ENCODE measurements around the gene KSR2. TPM values are rescaled to one million over a fixed set of nuclear protein-coding genes. Genes with fewer than 3 reads are reported as not detected.

Gene KSR2
- total RNA-seq, 2 donors from 2014 or later, result 0.07 TPM; not detected in 1

DNA sequence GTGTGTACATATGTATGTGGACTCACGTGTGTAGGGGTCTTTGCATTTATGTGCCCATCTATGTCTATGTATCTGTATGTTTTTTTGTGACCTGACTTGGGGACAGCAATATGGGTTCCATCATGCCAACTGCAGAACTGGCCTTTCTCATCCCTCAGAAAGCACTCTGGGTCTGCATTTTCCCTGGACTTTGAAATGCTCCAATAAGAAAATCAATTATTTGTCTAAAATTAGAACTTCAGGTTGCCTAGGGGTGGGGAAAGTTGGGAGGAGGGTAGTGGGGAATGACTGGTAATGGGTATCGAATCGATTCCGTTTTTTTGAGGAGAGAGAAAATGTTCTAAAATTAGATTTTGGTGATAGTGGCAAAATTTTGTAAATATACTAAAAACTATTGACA lies 466.6 kb downstream of the KSR2 start:
- H3K4me3 ChIP-seq, result no peak overlapping the region
- H3K27me3 ChIP-seq (replicated peaks; ENCODE audit: insufficient read depth), result no peaks in the 10 kb centered on the region
- TF ChIP-seq, protein P1, sequence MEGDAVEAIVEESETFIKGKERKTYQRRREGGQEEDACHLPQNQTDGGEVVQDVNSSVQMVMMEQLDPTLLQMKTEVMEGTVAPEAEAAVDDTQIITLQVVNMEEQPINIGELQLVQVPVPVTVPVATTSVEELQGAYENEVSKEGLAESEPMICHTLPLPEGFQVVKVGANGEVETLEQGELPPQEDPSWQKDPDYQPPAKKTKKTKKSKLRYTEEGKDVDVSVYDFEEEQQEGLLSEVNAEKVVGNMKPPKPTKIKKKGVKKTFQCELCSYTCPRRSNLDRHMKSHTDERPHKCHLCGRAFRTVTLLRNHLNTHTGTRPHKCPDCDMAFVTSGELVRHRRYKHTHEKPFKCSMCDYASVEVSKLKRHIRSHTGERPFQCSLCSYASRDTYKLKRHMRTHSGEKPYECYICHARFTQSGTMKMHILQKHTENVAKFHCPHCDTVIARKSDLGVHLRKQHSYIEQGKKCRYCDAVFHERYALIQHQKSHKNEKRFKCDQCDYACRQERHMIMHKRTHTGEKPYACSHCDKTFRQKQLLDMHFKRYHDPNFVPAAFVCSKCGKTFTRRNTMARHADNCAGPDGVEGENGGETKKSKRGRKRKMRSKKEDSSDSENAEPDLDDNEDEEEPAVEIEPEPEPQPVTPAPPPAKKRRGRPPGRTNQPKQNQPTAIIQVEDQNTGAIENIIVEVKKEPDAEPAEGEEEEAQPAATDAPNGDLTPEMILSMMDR (IDR thresholded peaks at IDR 0.05), result no peak
- H3K4me1 ChIP-seq (ENCODE audit: control insufficient read depth in 1 of 2, low read depth in 2 of 2), result peaks cover 0 to 19% of the 10 kb centered on the region in 2 donors
- H3K9me3 ChIP-seq, result no peaks in the 10 kb centered on the region
- H3K36me3 ChIP-seq, result no peaks in the 10 kb centered on the region
- ATAC-seq (ENCODE audit: insufficient number of reproducible peaks, low FRiP score, low read depth) (no peak), DNase-seq (ENCODE audit: low spot score) (no peak)
- no peak overlapping the region for H3K27ac ChIP-seq

DNA sequence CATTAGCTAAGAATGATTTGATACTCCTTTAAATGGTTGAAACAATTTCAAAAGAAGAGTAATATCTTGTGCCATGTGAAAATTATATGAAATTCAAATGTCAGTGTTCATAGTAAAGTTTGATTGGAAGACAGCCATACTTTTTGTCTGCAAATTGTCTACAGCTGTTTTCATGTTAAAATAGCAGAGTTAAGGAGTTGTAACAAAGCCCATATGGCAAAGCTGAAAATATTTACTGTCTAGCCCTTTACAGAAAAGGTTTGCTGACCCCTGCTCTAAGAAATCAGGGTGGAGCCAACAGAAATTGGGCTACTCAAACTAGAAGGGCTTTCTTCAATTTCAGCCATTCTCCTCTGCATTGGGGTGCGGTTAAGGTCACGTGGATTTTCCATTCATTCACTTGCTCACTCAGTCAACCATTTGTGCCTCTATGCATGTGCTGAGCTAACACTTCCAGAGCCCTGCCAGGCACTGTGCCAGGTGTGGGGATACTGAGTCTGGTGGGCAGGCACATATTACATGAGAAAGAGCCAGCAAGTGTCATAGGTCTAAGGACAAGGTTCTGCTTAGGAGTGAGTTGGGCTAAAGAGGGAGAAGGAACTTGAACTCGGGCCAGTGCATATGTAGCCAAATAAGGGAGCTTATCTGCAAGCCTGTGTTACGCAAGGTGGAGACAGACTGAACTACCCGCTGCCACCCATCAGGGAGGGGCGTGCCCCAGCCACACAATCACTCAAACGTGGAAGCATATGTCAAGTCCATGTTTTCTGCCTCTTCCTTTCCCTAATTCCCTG lies 467.5 kb downstream of the KSR2 start:
- no peak for ATAC-seq (ENCODE audit: insufficient number of reproducible peaks, low FRiP score, low read depth)
- Histone ChIP-seq H3K9me3 (no peaks in the 10 kb centered on the region), H3K4me1 (ENCODE audit: control insufficient read depth in 1 of 2, low read depth in 2 of 2) (peaks cover 0 to 19% of the 10 kb centered on the region in 2 donors), H3K36me3 (no peaks in the 10 kb centered on the region), H3K27ac (no peak overlapping the region), H3K4me3 (no peak overlapping the region), H3K27me3 (replicated peaks; ENCODE audit: insufficient read depth) (no peaks in the 10 kb centered on the region)
- TF ChIP-seq, protein P1 (IDR thresholded peaks at IDR 0.05), result no peak
- DNase-seq (ENCODE audit: low spot score), result no peak

DNA sequence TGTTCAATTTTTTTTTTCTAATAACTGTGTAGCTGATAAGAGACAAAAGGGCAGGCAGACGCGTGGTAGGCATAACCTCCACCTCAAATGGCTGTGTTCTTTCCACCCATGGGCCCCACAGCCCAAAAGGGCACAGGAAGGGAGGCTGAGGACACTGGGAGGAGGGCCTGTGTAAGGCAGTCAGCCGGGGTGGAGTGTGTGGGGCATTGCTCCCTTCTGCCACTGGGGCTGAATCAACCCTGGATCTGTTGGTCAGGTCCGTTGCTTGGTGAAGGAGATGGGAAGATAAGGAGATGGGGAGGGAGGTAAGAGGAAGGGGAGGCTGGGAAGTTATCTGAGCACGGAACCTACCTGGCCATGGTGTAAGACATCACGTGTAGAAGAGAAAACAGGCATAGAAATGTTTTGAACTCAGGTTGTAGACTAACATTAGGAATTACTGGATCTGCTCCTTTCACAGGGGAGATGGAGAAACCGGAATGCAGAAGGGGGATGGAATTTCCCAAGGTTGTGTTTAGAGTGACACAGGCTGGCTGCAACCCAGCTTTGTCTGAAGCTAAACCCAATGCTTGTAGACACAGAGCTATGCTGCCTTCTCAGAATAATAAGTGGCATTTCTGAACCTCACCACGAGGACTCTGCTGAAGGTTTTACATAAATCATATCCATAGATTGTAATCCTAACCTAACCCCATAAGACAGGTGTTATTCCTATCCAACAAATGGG lies 468.9 kb downstream of the KSR2 start:
- TF ChIP-seq, protein P1 (IDR thresholded peaks at IDR 0.05), result no peak
- H3K4me1 ChIP-seq (ENCODE audit: control insufficient read depth in 1 of 2, low read depth in 2 of 2), result peaks cover 0 to 19% of the 10 kb centered on the region in 2 donors
- H3K4me3 ChIP-seq, result no peak overlapping the region
- no peak for DNase-seq (ENCODE audit: low spot score)
- no peak for ATAC-seq (ENCODE audit: insufficient number of reproducible peaks, low FRiP score, low read depth)
- no peaks in the 10 kb centered on the region for H3K9me3 ChIP-seq
- no peaks in the 10 kb centered on the region for H3K27me3 ChIP-seq (replicated peaks; ENCODE audit: insufficient read depth)
- H3K36me3 ChIP-seq, result no peaks in the 10 kb centered on the region
- no peak overlapping the region for H3K27ac ChIP-seq

DNA sequence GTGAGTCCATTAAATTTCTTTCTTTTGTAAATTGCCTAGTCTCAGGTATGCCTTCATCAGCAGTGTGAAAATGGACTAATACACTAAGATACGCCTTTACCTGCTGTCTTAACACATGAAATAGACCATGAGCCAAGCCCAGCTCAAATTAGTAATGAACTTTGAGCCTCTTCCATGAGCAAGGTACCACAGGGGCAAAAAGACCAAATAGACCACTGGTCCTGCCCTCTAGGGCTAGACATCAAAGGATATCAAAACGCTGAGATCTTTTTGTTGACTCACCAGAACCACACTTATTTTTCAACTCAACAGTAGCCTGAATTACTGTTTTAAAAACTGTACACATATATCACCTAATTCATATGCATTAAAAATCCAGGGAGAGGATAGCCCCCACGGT lies 469.9 kb downstream of the KSR2 start:
- H3K27ac ChIP-seq, result no peak overlapping the region
- TF ChIP-seq, protein P1 (IDR thresholded peaks at IDR 0.05), result no peak
- no peaks in the 10 kb centered on the region for H3K36me3 ChIP-seq
- ATAC-seq (ENCODE audit: insufficient number of reproducible peaks, low FRiP score, low read depth), result no peak
- H3K9me3 ChIP-seq, result no peaks in the 10 kb centered on the region
- DNase-seq (ENCODE audit: low spot score), result no peak
- H3K4me1 ChIP-seq (ENCODE audit: control insufficient read depth in 1 of 2, low read depth in 2 of 2), result peaks cover 0 to 19% of the 10 kb centered on the region in 2 donors
- H3K27me3 ChIP-seq (replicated peaks; ENCODE audit: insufficient read depth), result no peaks in the 10 kb centered on the region
- no peak overlapping the region for H3K4me3 ChIP-seq

DNA sequence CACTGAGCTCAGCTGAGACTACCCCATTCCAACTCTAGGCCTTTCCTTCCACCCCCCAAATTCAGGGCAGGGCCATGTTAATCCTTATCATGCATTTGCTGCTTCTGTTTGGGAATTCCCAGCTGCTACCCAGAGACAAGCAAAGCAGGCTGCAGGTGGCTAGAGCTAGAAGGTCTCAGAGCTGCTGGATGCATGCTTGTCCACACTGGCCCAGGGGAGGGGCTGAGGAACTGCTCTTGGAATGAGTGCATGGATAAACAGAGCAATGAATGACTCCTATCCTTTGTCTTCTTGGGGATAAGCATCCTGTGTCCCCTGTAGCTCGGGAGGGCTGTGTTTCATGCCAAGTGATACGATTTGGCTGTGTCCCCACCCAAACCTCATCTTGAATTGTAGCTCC lies 470.5 kb downstream of the KSR2 start:
- Histone ChIP-seq H3K27me3 (replicated peaks; ENCODE audit: insufficient read depth) (no peaks in the 10 kb centered on the region), H3K4me1 (ENCODE audit: control insufficient read depth in 1 of 2, low read depth in 2 of 2) (peaks cover 0 to 14% of the 10 kb centered on the region in 2 donors), H3K27ac (no peak overlapping the region), H3K9me3 (no peaks in the 10 kb centered on the region), H3K4me3 (no peak overlapping the region), H3K36me3 (no peaks in the 10 kb centered on the region)
- DNase-seq (ENCODE audit: low spot score), result no peak
- TF ChIP-seq, protein P1 (IDR thresholded peaks at IDR 0.05), result no peak
- ATAC-seq (ENCODE audit: insufficient number of reproducible peaks, low FRiP score, low read depth), result no peak
